HepG2 (cell line): ENCODE data around the gene GRIK5. TPM values are rescaled to one million over a fixed set of nuclear protein-coding genes. Genes with fewer than 3 reads are reported as not detected.

Experiments used
- CENPX ChIP-seq: sonication (generic); formaldehyde crosslinking; IDR thresholded peaks from 2 replicates; pipeline ENCODE4 v1.9.0; 2021; ENCODE audit warnings: mild to moderate bottlenecking, missing genetic modification reagents, moderate library complexity
- CTCF ChIP-seq: sonication (generic); formaldehyde crosslinking; IDR thresholded peaks from 2 replicates; pipeline ENCODE4 v1.5.0; 2020; ENCODE audit warnings: mild to moderate bottlenecking, missing genetic modification reagents, moderate library complexity
- DZIP1 ChIP-seq: sonication (generic); formaldehyde crosslinking; IDR thresholded peaks from 2 replicates; pipeline ENCODE4 v1.5.0; 2020; ENCODE audit warnings: mild to moderate bottlenecking, missing genetic modification reagents
- FOSL1 ChIP-seq: sonication (generic); formaldehyde crosslinking; IDR thresholded peaks from 2 replicates; pipeline ENCODE4 v1.9.0; 2021; ENCODE audit warnings: missing genetic modification reagents, borderline replicate concordance
- KLF6 ChIP-seq: IDR thresholded peaks from 2 replicates; pipeline ENCODE4 v1.8.0; 2016; ENCODE audit warnings: missing biosample characterization, missing genetic modification reagents
- LCORL ChIP-seq, 2 experiments: fragments of 450-650 bp in 1 of 2; sonication (generic) in 1 of 2; formaldehyde crosslinking in 1 of 2; IDR thresholded peaks; 2 replicates each; pipeline versions ENCODE4 v1.5.0 to v1.6.1; 2017 to 2020; ENCODE audit warnings: antibody characterized with exemption in 1 of 2, missing genetic modification reagents in 1 of 2
- MYC ChIP-seq: sonication (generic); formaldehyde crosslinking; IDR thresholded peaks from 2 replicates; pipeline ENCODE4 v1.9.0; 2021; ENCODE audit warnings: missing genetic modification reagents, borderline replicate concordance
- PRDM10 ChIP-seq: sonication (generic); formaldehyde crosslinking; IDR thresholded peaks from 2 replicates; pipeline ENCODE4 v1.4.0; 2020; ENCODE audit warnings: low read depth, missing genetic modification reagents
- SSRP1 ChIP-seq: IDR thresholded peaks from 2 replicates; pipeline ENCODE4 v1.6.1; 2016; ENCODE audit warnings: control low read depth
- ZFY ChIP-seq: sonication (generic); formaldehyde crosslinking; IDR thresholded peaks from 2 replicates; pipeline ENCODE4 v1.4.0; 2020; ENCODE audit warnings: missing genetic modification reagents
- ZKSCAN5 ChIP-seq: sonication (generic); formaldehyde crosslinking; IDR thresholded peaks from 2 replicates; pipeline ENCODE4 v1.5.1; 2020; ENCODE audit warnings: mild to moderate bottlenecking, missing genetic modification reagents
- ZNF10 ChIP-seq: sonication (generic); formaldehyde crosslinking; IDR thresholded peaks from 2 replicates; pipeline ENCODE4 v1.4.0; 2020; ENCODE audit warnings: mild to moderate bottlenecking, low read depth, missing genetic modification reagents, borderline replicate concordance
- ZNF260 ChIP-seq: sonication (generic); formaldehyde crosslinking; IDR thresholded peaks from 2 replicates; pipeline ENCODE4 v1.4.0; 2020; ENCODE audit warnings: missing genetic modification reagents, low read depth, mild to moderate bottlenecking, borderline replicate concordance
- ZNF281 ChIP-seq: sonication (generic); formaldehyde crosslinking; IDR thresholded peaks from 2 replicates; pipeline ENCODE4 v1.4.0; 2020; ENCODE audit warnings: missing genetic modification reagents, borderline replicate concordance
- ZNF282 ChIP-seq: fragments of 450-650 bp; IDR thresholded peaks from 2 replicates; pipeline ENCODE4 v1.6.1; 2018; ENCODE audit not compliant: partially characterized antibody
- ZNF616 ChIP-seq: sonication (generic); formaldehyde crosslinking; IDR thresholded peaks from 2 replicates; pipeline ENCODE4 v1.5.0; 2020; ENCODE audit warnings: low read depth, mild to moderate bottlenecking, missing genetic modification reagents
- ZNF839 ChIP-seq: sonication (generic); formaldehyde crosslinking; IDR thresholded peaks from 2 replicates; pipeline ENCODE4 v1.4.0; 2020; ENCODE audit warnings: missing genetic modification reagents, mild to moderate bottlenecking, borderline replicate concordance
- ZSCAN29 ChIP-seq: sonication (generic); formaldehyde crosslinking; conservative IDR thresholded peaks from 2 replicates; pipeline ENCODE4 v1.4.0; 2020; ENCODE audit warnings: mild to moderate bottlenecking, missing genetic modification reagents
- polyA plus RNA-seq, 8 experiments: library from polyadenylated mRNA; depleted of rRNA in 3 of 8; stranded (reverse) in 7 of 8; unstranded in 1 of 8; fragments of >200 nt; fragmentation: Illumina TruSeq in 4 of 8; extraction: Trizol in 4 of 8; gene quantifications; 2 replicates each; pipeline versions ENCODE4 v1.2.1 to v1.2.3, GENCODE V29; 2011 to 2016; ENCODE audit warnings: low read depth in 4 of 8, missing spikeins in 1 of 8, mixed read lengths in 1 of 8; ENCODE audit not compliant: insufficient read depth in 1 of 8
- total RNA-seq, 5 experiments: library from RNA; depleted of rRNA; stranded (reverse); fragments of >200 nt; fragmentation: Illumina TruSeq; extraction: Trizol; gene quantifications; 2 replicates each; pipeline ENCODE4 v1.2.3, GENCODE V29; 2016; ENCODE audit warnings: low read depth in 1 of 5

The GRIK5 gene
- total and polyA plus RNA-seq, 2 of the 13 experiments (the other 11 are each of a cell fraction or from before 2014, with no cell fraction given) = not detected

- TF ChIP-seq PRDM10 (CRISPR knock-in tag) (no peak), ZNF839 (CRISPR knock-in tag) (0 out of 2 replicates have a peak, but pooled peaks have one; percentile 1), ZKSCAN5 (peak; percentile 38; the same call in 1 of the 2 replicates), ZNF260 (no peak), ZNF616 (CRISPR knock-in tag) (no peak), ZSCAN29 (CRISPR knock-in tag) (no peak), SSRP1 (no peak), ZFY (CRISPR knock-in tag) (peak; percentile 54; the same call in 1 of the 2 replicates), ZNF10 (CRISPR knock-in tag) (no peak), LCORL (IDR thresholded peaks at IDR 0.05) (no peak), LCORL (CRISPR knock-in tag; IDR thresholded peaks at IDR 0.05) (0 out of 2 replicates have a peak, but pooled peaks have one; percentile 29), KLF6 (CRISPR knock-in tag) (no peak), CENPX (CRISPR knock-in tag) (no peak), DZIP1 (no peak), FOSL1 (CRISPR knock-in tag) (no peak), ZNF282 (no peak), CTCF (no peak), MYC (CRISPR knock-in tag) (0 out of 2 replicates have a peak, but pooled peaks have one; percentile 28), ZNF281 (no peak)
Measured at GRCh38 chr19:41958367-41959055, 111.5 kb downstream of the GRIK5 start (continued).
